ENCODE results near the gene FOXP1.
A peak's percentile ranks its signal among the peaks of the same experiment; 100 is the strongest.

Gene FOXP1

DNA sequence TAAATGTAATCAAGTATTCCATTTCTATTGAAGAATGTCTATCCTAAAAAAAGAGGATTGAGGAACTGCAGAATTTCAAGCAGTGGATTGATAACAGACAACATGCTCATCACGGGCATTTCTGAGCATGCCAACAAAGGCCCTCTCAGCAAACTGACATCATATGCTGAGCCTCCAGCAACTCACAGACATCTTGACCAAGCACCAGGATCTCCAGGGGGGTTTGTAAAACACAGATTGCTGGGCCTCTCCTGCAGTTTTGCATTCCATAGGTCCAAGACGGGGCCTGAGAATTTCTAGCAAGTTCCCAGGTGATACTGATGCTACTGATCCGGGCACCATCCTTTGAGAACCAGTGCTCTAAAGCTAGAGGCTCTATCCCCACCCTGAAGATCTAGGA lies 85.0 kb downstream of the FOXP1 start:
- DNase-seq, result peak in 3 of 42 donors; percentile 22 to 44 (median 34)
- intact Hi-C loops (cut with DNase I), result no loop called here

DNA sequence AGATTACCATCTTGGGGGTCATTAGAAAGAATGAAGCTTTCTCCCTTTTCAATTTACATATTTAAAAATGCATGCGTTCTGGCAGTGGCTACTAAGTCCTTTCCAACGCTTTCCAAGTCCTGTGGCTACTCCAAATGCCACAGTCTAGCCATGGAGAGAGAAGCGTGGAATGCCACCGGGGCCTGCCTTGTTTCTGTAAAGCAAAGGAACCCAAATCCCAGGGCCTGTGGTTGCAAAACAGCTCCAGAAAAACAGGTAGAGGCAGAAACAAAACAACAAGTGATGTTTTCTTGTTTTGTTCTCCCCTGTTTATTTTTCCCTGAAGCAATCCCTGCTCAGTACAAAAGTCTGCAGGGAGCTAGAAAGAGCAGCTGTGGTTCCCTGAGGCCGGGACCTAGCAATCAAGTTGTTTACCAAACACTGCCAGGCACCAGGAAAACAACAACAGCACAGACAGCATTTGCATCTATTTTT lies 85.5 kb downstream of the FOXP1 start:
- intact Hi-C loops (cut with DNase I), result no loop called here

DNA sequence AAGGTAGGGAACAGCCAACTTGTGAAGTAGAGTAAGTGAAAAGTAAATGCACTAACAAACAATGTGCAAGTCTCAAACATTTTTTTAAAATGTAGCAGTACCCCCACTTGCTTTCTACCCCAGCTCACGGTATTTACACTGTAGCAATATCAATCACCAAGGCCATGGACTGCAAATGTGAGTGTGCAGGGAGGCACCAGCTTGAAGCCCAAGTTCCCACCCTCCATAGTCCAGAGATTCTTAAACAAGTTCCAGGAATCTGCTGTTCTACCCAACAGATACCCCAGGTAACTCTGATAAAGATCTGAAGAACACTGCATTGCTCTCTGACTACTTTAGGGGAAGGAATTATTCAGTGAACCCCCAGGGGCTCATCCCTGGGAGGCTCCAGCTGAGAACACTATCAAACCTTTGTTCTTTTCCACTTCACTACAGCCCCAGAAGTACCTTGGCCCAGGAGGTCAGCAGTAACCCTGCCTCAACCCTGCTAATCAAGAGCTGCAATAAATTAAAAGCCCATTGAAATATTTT lies 86.1 kb downstream of the FOXP1 start:
- intact Hi-C loops (cut with DNase I), result no loop called here
- peak in 1 of 42 donors; percentile 40 for DNase-seq

More for the DNA sequence above, 85.5 kb downstream of the FOXP1 start:
- DNase-seq, result peak in 8 of 42 donors; percentile 19 to 57 (median 43)

DNA sequence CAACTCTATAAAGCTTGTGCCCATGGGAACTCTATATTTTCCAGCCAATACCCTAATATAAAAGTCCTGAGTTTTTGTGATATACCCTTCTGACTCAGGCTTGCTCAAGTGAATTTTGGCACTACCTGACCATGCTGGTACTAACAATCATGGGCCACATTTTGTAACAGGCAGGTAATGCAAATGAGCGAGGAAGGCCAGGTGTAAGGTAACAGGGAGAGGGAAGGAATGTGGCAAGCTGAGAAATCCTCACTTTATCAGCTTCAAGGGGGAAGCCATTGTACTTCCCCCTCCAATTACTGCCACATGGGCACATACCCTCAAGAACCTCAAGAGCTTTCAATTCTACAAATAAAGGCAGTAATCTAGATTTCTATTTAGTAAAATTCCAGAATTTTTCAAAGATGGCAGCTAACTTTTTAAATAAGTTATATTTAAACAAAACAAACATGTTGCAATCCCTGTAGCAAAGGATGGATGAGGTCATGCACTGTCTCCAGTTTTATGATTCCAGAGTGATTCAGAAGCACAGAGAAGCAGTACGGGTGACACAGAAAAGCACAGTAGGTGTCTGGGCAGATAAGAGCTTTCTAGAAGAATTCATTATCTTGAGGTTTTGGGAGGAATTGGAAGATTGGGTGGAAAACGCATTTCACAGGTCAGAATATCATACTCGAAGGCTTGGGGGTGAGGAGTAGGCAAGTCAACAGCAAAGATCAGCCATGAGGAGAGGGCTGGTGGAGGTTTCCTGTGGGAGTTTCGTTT lies 87.6 kb downstream of the FOXP1 start:
- DNase-seq, result peak in 1 of 42 donors; percentile 44
- intact Hi-C loops (cut with DNase I), result no loop called here

DNA sequence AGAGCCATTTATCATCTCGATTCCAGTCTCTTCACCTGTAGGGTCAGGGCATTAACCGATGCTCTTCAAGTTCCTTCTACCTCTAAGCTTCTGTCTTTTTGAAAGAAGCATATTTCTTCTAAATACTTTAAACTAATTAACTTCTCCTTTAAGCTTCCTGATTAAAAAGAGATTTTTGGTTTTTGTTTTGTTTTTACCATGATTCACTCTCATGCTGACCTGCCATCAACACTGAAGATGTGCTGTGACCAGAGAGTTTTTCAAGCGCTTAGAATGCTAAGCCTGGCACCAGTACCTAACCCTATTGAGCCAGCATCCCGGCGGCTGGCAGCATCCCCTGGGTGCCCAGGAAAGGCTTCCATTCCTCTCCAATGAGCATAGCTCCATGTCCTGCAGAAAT lies 89.3 kb downstream of the FOXP1 start:
- intact Hi-C loops (cut with DNase I), result no loop called here
- DNase-seq, result no peak

DNA sequence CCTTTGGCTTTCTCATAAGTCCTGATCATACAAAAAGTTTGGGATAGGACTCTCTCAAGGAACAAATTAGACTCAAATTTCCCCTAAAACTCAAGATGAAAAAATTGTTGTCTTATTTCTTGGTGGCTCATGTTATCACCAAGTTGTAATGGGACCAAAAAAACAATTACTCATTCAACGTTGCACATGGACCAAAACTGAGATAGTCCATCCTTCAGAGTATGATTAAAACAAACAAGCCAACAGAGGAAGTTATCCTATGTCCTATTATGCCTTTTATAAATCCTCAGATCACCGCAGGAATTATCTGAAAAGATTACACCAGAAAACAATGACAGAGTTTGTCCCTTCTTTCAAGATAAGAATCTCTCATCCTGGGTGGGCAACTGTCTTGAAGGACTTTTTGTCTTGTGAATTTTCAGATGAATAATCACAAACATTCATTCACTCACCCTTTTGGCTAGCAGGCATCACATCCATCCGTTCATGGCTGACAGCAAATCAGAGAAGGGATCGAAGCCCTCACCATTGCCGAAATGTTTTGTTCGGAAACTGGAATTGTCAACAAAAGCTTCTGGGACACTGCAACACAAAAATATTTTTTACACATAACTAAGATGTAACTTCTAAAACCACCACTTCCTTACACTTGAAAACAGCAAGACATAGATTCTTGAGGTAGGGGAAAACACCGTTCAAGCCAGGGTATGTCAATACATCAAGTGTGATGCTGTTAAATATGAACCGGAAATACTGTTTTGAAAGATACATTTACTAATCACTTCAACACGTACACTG lies 90.4 kb downstream of the FOXP1 start:
- intact Hi-C loops (cut with DNase I), result no loop called here

DNA sequence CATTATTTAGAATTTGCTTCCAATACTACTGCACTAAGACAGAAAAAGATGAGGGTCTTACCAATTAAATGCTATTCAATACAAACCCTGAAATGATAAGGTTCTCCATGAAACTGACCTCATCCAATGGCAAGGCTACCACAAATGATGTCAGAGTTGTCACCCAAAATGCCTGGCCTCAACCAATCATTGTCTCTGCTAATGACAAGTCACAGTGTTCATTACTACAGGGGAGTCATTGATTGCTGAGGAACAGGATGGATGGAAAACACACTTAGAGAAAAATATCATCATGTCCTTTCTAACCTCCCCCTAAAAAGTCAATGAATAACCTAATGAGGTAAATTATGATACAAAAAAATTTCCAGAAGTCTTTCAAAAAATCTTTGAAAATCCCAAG lies 91.0 kb downstream of the FOXP1 start:
- DNase-seq, result no peak
- intact Hi-C loops (cut with DNase I), result no loop called here

More for the DNA sequence above, 90.4 kb downstream of the FOXP1 start:
- DNase-seq, result no peak

DNA sequence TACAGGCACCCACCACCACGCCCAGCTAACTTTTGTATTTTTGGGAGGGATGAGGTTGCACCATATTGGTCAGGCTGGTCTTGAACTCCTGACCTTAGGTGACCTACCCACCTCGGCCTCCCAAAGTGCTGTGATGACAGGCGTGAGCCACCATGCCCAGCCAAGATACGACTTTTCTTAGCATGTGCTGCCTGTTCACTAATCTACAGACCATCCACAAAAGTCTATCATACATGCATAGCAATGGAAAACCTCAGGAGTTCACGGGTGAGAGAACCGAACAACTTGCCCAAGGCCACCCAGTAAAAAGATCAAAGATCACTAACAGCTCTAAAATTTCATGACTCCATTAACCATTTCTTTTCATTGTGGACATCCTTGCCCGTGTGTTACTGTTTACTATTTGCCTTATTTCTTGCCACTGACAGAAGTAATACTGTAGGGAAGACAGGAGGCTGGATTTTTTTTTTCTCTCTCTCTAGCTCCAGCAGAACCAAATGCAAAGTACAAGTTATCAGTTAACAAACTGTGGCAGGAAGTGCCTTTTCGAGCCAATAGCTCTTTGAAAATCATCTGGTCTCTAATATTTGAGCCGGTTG lies 92.3 kb downstream of the FOXP1 start:
- no peak for DNase-seq
- intact Hi-C loops (cut with DNase I), result no loop called here

DNA sequence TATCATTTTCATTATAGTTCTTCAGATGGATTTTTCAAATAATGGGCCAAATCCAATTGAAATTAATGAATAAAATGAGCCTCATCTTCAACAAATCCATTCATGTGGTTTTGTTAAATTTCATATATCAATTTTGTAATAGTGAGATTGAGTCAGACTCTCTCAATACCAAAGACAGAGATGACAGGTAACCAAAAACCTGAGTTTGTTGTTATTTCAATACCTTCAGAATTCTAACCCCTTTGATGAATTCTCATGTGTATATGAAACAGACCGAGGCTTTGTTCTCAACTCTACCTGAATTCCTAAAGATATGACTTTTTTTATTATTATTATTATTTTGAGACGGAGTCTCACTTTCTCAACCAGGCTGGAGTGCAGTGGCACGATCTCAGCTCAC lies 92.8 kb downstream of the FOXP1 start:
- no peak for DNase-seq
- intact Hi-C loops (cut with DNase I), result no loop called here

DNA sequence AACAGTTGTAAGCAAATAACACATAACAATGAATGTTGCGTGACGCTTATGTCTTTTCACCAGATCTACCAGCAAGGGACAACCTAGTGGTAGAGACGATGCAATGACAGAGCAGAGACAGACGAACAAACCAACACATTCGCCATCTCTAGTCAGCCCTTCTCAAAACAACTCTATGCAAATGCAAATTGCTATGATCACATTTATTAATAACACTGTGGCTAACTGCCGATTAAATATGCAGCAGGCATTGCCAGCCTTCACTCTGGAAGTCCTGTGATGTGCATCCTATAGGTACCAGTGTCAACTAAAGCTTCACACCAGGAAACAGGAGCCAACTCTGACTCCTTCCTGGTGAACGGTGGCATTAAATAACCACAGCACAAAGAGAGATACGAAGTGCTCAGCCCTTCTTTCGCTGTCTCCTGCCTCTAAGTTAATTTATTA lies 94.2 kb downstream of the FOXP1 start:
- no peak for DNase-seq
- intact Hi-C loops (cut with DNase I), result no loop called here

DNA sequence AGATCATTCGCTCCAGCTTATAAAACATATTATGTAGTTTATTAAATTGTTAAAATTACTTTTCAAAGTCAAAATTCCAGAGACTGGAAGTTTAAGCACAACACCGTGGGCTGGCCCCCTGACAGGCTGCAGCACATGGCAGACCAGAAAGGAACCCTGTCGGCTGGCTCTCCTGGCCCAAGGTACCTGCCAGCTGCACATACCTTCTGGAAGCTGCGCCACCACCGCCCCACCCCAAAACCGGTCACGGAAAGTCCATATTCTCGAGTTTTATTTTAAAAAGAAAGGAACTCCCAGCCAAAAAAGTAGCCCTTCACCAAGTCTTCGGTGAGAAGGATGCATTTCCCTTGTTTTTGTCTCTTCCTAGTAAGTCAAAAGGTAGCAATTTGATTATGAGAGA lies 94.6 kb downstream of the FOXP1 start:
- intact Hi-C loops (cut with DNase I), result no loop called here
- DNase-seq, result no peak

DNA sequence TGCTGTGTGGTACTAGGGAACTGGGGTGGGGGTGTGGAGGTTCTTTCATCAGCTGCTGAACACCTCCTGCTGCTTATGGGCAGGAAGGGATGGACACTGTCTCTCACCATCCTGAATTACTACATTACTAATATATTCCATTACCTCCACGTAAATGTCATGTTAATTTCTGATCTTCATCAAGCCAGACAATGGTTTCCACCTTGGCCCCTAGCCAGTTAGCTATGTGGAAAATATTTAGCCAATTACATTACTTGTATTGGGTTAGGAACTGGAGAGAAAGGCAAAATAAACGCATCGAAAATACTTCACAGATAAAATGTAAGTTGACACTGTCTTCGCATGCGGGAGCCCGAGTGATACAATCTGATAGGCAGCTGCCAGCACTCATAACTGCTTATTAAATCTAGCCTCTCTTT lies 95.1 kb downstream of the FOXP1 start:
- DNase-seq, result no peak
- intact Hi-C loops (cut with DNase I), result no loop called here

DNA sequence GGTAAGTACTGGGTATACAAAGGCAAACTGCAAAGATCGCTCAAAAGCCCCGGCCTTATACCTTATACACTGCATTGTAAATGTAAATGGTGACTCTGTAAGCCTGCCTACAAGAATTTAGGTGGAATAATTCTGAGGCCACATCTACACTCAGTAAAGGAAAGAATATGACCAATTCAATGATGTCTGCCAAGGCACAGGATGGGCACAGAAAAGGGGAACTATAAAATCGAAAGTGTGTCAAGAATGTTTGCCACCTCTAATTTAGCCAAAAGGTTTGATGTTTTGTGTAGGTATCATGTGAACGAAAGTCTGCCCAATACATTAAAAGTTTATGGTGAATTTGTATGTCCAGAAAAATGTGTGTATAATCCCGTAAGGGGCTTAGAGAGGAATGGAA lies 96.1 kb downstream of the FOXP1 start:
- DNase-seq, result no peak
- intact Hi-C loops (cut with DNase I), result no loop called here

DNA sequence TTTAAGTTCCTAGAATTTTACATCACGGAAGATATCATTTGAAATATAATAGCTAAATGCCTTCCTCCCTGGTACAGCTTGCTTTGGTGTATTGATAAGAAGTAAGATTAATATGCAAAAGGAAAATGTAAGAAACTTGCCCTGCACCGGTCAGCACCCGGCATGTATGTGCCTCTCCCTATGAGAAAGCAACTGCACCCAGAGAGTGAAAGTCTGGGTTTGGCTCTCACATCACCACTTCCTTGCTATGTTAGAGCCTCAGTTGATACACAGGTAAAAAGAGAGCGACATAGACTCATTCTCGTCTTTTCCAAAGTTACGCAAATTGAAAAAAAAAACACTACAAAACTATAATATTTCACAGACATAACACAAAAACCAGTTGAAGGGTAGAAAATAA lies 96.7 kb downstream of the FOXP1 start:
- no peak for DNase-seq
- intact Hi-C loops (cut with DNase I), result no loop called here

DNA sequence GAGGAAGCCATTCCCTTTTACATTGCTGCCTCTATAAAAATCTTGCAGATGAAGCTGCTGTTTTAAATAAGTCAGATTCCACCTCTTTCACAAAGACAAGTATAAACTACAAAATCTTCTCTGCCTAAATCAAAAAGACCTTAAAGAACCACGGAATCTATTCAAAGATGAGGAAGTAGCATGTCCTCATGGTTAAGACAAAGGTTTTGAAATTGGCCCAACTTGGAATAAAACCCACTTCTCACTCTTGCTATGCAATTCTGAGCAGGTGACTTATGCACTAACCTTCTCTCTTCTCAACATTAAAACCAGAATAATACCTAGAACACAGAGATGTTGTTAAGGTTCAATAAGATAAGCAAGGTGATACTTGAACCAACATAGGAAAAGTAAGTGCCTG lies 97.6 kb downstream of the FOXP1 start:
- intact Hi-C loops (cut with DNase I), result no loop called here
- no peak for DNase-seq

DNA sequence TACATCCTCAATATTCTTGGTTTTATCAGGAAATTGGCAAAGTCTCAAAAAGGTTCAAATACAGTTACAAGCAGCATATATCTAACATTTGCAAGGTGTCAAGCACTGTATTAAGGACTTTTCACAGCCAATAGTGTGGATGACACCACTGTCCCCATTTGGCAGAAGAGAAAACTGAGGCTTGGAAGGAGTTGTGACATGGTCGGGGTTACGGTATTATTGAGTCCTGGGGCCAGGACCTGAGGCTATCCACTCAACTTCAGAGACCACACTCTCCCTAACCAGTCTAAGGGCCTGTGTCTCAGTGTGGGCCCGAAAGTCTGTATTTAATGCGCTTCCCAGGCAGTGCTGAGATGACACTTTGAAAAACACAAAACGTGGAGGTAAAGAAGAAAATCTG lies 99.1 kb downstream of the FOXP1 start:
- intact Hi-C loops (cut with DNase I), result no loop called here
- DNase-seq, result no peak

DNA sequence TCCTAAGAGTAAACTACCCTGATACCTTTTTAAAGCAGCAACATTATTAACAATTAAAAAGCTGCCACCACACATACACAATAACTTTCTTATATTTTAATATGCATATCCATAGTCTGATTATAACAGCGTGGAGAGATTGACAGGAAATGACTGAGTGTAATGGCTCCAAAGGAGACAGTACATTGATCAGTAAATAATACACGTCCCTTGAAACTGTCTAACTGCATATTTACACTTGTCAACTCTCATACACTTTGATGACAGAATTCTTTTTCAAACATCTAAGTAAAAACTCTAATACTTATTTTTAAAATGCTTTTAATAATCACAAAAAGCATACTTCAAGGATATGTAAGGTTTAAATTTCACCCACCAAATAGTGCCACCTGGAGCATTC lies 99.5 kb downstream of the FOXP1 start:
- intact Hi-C loops (cut with DNase I), result no loop called here
- no peak for DNase-seq

DNA sequence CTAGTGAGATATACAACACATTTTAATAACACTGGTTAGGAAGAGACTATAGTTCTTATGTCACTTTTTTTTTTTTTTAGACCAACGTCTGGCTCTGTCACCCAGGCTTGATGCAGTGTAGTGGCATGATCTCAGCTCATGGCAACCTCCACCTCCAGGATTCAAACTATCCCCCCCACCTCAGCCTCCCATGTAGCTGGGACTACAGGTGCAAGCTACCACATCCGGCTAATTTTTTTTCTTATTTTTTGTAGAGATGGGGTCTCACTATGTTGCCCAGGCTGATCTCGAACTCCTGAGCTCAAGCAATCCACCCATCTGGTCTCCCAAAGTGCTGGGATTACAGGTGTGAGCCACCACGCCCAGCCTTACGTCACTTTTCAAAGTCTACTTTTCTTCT lies 100.8 kb downstream of the FOXP1 start:
- intact Hi-C loops (cut with DNase I), result no loop called here

DNA sequence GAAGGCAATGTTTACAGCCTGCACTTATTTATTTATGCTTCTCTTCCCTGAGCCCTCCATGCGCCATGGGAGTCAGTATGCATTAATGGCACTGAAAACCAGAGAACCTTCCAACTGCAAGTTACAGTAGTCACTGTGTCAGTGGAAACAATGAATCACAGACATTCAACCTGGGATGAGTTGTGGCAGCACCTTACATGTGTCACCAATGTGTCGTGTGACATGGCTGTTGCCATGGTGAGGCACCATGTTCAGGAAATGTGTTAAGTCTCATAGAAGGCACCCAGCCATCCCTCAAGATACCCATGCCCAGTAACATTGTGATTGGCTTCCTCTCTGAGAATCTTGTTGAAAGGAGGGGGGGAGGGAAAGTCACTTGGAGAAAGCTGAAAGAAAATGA lies 105.0 kb downstream of the FOXP1 start:
- peak in 3 of 42 donors; percentile 16 to 35 (median 34) for DNase-seq
- intact Hi-C loops (cut with DNase I), result no loop called here

More for the DNA sequence above, 100.8 kb downstream of the FOXP1 start:
- DNase-seq, result no peak

DNA sequence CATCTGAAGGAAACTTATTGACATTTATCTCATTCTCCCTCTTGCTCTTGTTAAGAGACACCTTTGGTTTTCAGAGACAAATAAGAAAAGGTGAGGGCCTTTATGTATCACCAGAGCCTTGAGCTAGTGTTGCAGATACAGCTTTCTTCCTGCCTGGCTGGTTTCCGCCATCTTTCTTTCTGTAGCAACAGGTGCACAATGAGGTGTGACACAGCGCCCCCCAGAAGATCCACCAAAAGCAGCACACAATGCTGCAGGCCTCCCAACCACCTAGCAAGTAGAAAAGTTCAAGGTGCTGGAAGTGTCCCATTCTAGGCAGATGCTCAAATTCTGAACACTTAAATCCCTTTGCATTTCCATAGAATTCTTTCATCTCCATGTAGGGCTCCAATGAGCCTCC lies 106.6 kb downstream of the FOXP1 start:
- intact Hi-C loops (cut with DNase I), result no loop called here
- no peak for DNase-seq

Data from head of caudate nucleus (tissue), 42 donors.